RWPE2 (cell line): ENCODE results near the gene TRAF7.

ENCODE experiments used
- ATAC-seq: fragments of 200-7000 bp; cut with Tn5 transposase; 3 replicates; pipeline ENCODE4 v1.9.1; 2021; ENCODE audit warnings: low read depth
- DNase-seq: peaks from one replicate; pipeline ENCODE4 v3.0.0-alpha.2; 2020; ENCODE audit warnings: low spot score
- H3K27ac ChIP-seq: fragments of 450-650 bp; 2 replicates; pipeline ENCODE4 v1.5.1; 2017; ENCODE audit warnings: mild to moderate bottlenecking; ENCODE audit not compliant: poor library complexity, severe bottlenecking
- H3K27me3 ChIP-seq: fragments of 250-450 bp; sonication (Bioruptor Pico); 2 replicates; pipeline ENCODE4 v1.5.1; 2021; ENCODE audit warnings: mild to moderate bottlenecking, moderate library complexity; ENCODE audit not compliant: insufficient read depth, poor library complexity, severe bottlenecking
- H3K36me3 ChIP-seq: fragments of 250-450 bp; sonication (Bioruptor Pico); 2 replicates; pipeline ENCODE4 v1.5.1; 2020; ENCODE audit warnings: low read depth, mild to moderate bottlenecking, moderate library complexity
- H3K4me1 ChIP-seq: fragments of 250-450 bp; sonication (Bioruptor Pico); 2 replicates; pipeline ENCODE4 v1.5.1; 2021; ENCODE audit warnings: mild to moderate bottlenecking, moderate library complexity; ENCODE audit not compliant: insufficient read depth, poor library complexity, severe bottlenecking
- H3K4me3 ChIP-seq: fragments of 250-450 bp; sonication (Bioruptor Pico); 2 replicates; pipeline ENCODE4 v1.5.1; 2021; ENCODE audit warnings: mild to moderate bottlenecking, moderate library complexity; ENCODE audit not compliant: severe bottlenecking
- H3K9me3 ChIP-seq: fragments of 250-450 bp; sonication (Bioruptor Pico); 2 replicates; pipeline ENCODE4 v1.5.1; 2021; ENCODE audit warnings: mild to moderate bottlenecking, moderate library complexity; ENCODE audit not compliant: severe bottlenecking
- TF ChIP-seq, protein P1 (sequence below): fragments of 450-650 bp; IDR thresholded peaks from one replicate; pipeline ENCODE4 v1.5.1; 2017; ENCODE audit warnings: mild to moderate bottlenecking, moderate library complexity; ENCODE audit not compliant: poor library complexity, severe bottlenecking

Gene TRAF7

DNA sequence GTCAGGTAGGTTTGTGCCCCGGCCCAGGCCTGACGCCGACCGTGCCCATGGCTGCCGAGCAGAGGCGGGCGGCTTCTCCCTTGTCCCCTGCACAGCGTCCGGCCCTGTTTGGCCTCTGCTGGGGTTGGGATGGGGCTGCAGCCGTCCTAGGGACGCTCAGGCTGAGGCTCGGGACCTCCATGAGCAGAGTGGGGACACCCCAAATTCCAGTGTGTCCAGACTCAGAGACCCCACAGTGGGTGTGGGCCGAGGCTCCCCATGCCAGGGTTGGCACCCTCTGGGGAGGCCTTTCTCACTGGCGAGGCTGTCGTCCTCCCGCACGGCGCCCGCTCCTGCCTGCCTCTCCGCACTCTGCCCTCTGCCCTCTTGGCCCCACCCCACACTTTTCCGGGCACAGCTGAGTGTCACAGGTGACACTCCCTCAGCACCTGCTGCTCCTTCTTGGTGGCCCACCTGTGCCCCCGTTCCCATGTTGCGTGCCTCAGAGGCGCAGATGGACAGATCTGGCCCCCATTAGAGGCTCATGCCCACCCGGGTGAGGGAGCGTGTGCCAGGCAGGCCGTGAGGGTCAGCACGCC, 16.1 kb downstream of the TRAF7 start:
- no peak overlapping the region for H3K27ac ChIP-seq
- ATAC-seq = no peak
- no peak for DNase-seq
- peaks cover 62% of the 10 kb centered on the region for H3K36me3 ChIP-seq
- H3K27me3 ChIP-seq = no peaks in the 10 kb centered on the region
- H3K4me3 ChIP-seq = no peak overlapping the region
- TF ChIP-seq, protein P1, sequence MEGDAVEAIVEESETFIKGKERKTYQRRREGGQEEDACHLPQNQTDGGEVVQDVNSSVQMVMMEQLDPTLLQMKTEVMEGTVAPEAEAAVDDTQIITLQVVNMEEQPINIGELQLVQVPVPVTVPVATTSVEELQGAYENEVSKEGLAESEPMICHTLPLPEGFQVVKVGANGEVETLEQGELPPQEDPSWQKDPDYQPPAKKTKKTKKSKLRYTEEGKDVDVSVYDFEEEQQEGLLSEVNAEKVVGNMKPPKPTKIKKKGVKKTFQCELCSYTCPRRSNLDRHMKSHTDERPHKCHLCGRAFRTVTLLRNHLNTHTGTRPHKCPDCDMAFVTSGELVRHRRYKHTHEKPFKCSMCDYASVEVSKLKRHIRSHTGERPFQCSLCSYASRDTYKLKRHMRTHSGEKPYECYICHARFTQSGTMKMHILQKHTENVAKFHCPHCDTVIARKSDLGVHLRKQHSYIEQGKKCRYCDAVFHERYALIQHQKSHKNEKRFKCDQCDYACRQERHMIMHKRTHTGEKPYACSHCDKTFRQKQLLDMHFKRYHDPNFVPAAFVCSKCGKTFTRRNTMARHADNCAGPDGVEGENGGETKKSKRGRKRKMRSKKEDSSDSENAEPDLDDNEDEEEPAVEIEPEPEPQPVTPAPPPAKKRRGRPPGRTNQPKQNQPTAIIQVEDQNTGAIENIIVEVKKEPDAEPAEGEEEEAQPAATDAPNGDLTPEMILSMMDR = no peak
- H3K4me1 ChIP-seq = peaks cover 5% of the 10 kb centered on the region
- no peaks in the 10 kb centered on the region for H3K9me3 ChIP-seq

DNA sequence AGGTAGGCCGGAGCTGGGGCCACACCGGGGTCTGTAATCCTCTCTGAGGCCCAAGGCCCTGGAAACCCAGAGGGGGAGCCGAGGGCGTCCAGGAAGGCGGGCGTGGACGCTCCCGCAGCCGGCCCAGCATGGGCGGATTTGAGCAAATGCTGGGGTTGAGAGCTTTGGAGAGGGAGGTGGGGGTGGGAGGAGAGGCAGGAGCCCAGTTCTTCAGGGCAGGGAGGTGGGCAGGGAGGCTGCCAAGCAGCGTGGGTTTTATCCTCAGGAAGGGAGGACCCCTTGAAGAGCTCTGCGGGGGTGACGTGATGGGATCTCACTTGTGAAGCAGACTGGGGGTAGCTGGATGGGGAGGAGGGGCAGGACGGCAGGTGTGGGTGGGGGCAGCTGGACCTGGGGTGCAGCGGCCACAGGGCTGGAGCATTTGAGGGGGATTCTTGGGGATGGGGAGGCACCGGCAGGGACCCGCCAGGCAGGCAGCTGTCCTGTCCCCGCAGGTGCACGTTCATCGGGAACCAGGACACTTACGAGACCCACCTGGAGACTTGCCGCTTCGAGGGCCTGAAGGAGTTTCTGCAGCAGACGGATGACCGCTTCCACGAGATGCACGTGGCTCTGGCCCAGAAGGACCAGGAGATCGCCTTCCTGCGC, 17.2 kb downstream of the TRAF7 start:
- Histone ChIP-seq H3K9me3 (no peaks in the 10 kb centered on the region), H3K27me3 (no peaks in the 10 kb centered on the region), H3K4me1 (peaks cover 5% of the 10 kb centered on the region), H3K4me3 (no peak overlapping the region), H3K27ac (no peak overlapping the region), H3K36me3 (peaks cover 63% of the 10 kb centered on the region)
- DNase-seq (no peak), ATAC-seq (no peak)
- TF ChIP-seq, protein P1 = no peak

DNA sequence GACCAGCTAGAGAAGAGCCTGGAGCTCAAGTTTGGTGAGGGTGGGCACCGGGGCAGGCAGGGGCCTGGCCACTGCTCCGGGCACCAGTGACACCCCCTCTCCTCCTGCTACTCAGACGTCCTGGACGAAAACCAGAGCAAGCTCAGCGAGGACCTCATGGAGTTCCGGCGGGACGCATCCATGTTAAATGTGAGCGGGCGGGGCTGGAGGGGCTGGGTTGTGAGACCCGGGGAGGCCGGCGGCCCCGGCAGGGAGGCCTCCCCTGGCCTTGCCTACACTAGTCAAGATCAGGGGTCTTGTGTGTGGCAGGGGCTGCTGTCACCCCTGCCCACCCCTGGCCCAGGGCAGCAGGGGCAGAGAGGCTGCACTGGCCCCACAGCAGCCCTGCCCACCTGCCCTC, 17.8 kb downstream of the TRAF7 start:
- Histone ChIP-seq H3K4me1 (peaks cover 5% of the 10 kb centered on the region), H3K9me3 (no peaks in the 10 kb centered on the region), H3K27me3 (no peaks in the 10 kb centered on the region), H3K36me3 (peaks cover 61% of the 10 kb centered on the region), H3K4me3 (no peak overlapping the region), H3K27ac (no peak overlapping the region)
- no peak for DNase-seq
- TF ChIP-seq, protein P1 = no peak
- no peak for ATAC-seq

DNA sequence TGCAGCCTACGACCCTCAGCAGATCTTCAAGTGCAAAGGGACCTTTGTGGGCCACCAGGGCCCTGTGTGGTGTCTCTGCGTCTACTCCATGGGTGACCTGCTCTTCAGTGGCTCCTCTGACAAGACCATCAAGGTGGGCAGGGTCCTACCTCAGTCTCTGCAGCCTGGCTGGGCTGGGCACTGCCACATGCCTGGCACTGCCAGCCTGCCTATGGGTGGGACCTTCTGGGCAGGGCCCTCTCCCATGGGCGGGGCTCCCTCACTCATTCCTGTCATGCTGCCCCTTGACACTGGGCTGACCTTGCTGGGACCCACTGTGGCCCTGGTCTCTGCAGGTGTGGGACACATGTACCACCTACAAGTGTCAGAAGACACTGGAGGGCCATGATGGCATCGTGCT, 18.3 kb downstream of the TRAF7 start:
- TF ChIP-seq, protein P1 = no peak

More for the DNA sequence above, 18.3 kb downstream of the TRAF7 start:
- peaks cover 5% of the 10 kb centered on the region for H3K4me1 ChIP-seq
- H3K27ac ChIP-seq = no peak overlapping the region
- no peaks in the 10 kb centered on the region for H3K9me3 ChIP-seq
- peaks cover 56% of the 10 kb centered on the region for H3K36me3 ChIP-seq
- DNase-seq = no peak
- H3K27me3 ChIP-seq = no peaks in the 10 kb centered on the region
- no peak for ATAC-seq
- H3K4me3 ChIP-seq = no peak overlapping the region
